ENCODE results near the gene GCK.

GRCh38 chr7:44220358-44221112 is 31.3 kb upstream of the GCK start:
- TF ChIP-seq CTCF (IDR thresholded peaks at IDR 0.05) (no peak), POLR2A (IDR thresholded peaks at IDR 0.05) (no peak)
